Stomach (tissue), 9 donors: ENCODE data around the gene RAPH1. TPM values are rescaled to one million over a fixed set of nuclear protein-coding genes. Genes with fewer than 3 reads are reported as not detected.
"Not testable (repeated sequence)": the region's sequence is repeated elsewhere in the genome, so short reads cannot be mapped to it uniquely, and the experiment has no call there.

ENCODE experiments used
- DNase-seq, 2 donors: peaks; one replicate each; pipeline versions ENCODE4 v3.0.0 to v3.0.0-alpha.2; 2013 to 2019
- H3K27ac ChIP-seq, 5 donors: fragments of 200-600 bp in 4 of 5; sonication (generic) in 4 of 5; one replicate each; pipeline ENCODE4 v1.5.1; 2013 to 2019; ENCODE audit warnings: mild to moderate bottlenecking in 1 of 5, moderate library complexity in 1 of 5
- H3K27me3 ChIP-seq, 3 donors: fragments of 200-600 bp; sonication (generic); one replicate each; pipeline ENCODE4 v1.5.1; 2017 to 2019; ENCODE audit warnings: mixed run types in 1 of 3
- H3K36me3 ChIP-seq, 4 donors: fragments of 200-600 bp; sonication (generic); 1 replicate in 3 of 4; 2 replicates in 1 of 4; pipeline ENCODE4 v1.5.1; 2016 to 2019
- H3K4me1 ChIP-seq, 4 donors: fragments of 200-600 bp; sonication (generic); one replicate each; pipeline ENCODE4 v1.5.1; 2016 to 2019
- H3K4me3 ChIP-seq, 4 donors: fragments of 200-600 bp; sonication (generic) in 3 of 4; one replicate each; pipeline ENCODE4 v1.5.1; 2016 to 2019; ENCODE audit warnings: mild to moderate bottlenecking in 1 of 4
- H3K9me3 ChIP-seq, 4 donors: fragments of 200-600 bp; sonication (generic); one replicate each; pipeline ENCODE4 v1.5.1; 2016 to 2019
- EP300 ChIP-seq: sonication (generic); formaldehyde crosslinking; IDR thresholded peaks from one replicate; pipeline ENCODE4 v1.6.1; 2017; ENCODE audit warnings: antibody characterized with exemption
- POLR2A ChIP-seq, 4 donors: fragments of 450-650 bp; IDR thresholded peaks; one replicate each; pipeline ENCODE4 v1.6.1; 2016; ENCODE audit warnings: antibody characterized with exemption in 4 of 4, control low read depth in 2 of 4, mild to moderate bottlenecking in 1 of 4, moderate library complexity in 1 of 4
- POLR2AphosphoS5 ChIP-seq, 3 donors: sonication (generic); formaldehyde crosslinking; IDR thresholded peaks; one replicate each; pipeline ENCODE4 v1.6.1; 2016; ENCODE audit warnings: antibody characterized with exemption in 3 of 3
- WGBS, 5 donors: extraction: QIAGEN DNeasy Blood & Tissue Kit in 3 of 5; methylation state at CpG; one replicate each; pipeline versions ENCODE4 v1.1.5 to v1.1.7; 2013 to 2018; 5-methylcytosine and 5-hydroxymethylcytosine counted together
- intact Hi-C: fragments of 100-400 bp; cut with DNase I; formaldehyde crosslinking; loops from one replicate; pipeline ENCODE4 v1.15.1; 2023; ENCODE audit warnings: low total_unique reads
- polyA plus RNA-seq, 3 donors: library from polyadenylated mRNA; stranded (reverse); fragments of 200-250 nt; gene quantifications; one replicate each; pipeline ENCODE4 v1.2.3, GENCODE V29; 2013
- total RNA-seq, 5 donors: library from RNA; depleted of rRNA; stranded (reverse); fragments of >200 nt; gene quantifications; one replicate each; pipeline versions ENCODE4 v1.1.0 to v1.2.3, GENCODE V29; 2014 to 2016
- TF ChIP-seq, protein P1 (sequence below), 7 experiments: fragments of 450-650 bp in 4 of 7; fragments of 200-600 bp in 3 of 7; sonication (generic) in 3 of 7; IDR thresholded peaks; one replicate each; pipeline ENCODE4 v1.5.1; 2016 to 2019; ENCODE audit warnings: antibody characterized with exemption in 7 of 7, control low read depth in 2 of 7, mild to moderate bottlenecking in 1 of 7
- donor health status: healthy with polysubstance abuse.
- donor health status: Bipolar disorder and iron deficiency.
- donor health status: healthy.

The RAPH1 gene
- total and polyA plus RNA-seq, 8 donors: 2.5 to 1,062 (median 17.7) TPM

DNA sequence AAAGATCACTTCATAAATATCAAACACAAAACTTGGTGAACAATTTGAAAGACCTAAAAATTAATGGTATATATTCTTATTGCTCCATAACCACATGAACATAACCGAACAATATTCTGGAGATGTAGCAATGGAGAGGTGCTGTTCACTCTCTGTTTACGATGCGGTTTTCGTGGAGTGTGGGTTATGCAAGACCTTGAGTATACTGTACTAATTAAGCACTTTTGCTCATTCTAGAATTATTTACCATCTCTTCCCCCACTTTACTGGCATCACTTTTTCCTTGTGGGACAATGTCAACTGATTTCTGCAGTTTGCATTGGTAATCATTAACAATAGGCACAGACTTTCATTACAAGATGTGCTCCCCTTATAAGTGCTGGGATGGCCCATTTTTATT, 97.6 kb downstream of the RAPH1 start:
- Histone ChIP-seq H3K27ac (no peak overlapping the region), H3K4me3 (no peak overlapping the region), H3K27me3 (no peaks in the 10 kb centered on the region), H3K9me3 (no peaks in the 10 kb centered on the region), H3K36me3 (peaks cover 13 to 67% (median 63%) of the 10 kb centered on the region in 4 donors), H3K4me1 (peaks cover 0 to 3% (median 0%) of the 10 kb centered on the region in 4 donors)
- intact Hi-C loops: no loop called here
- WGBS, 5 donors: 91 to 96% (median 95%) methylated on average over 4 of the region's 4 CpGs
- no peak for DNase-seq
- no peak for TF ChIP-seq POLR2A (IDR thresholded peaks at IDR 0.05)
- TF ChIP-seq, protein P1, sequence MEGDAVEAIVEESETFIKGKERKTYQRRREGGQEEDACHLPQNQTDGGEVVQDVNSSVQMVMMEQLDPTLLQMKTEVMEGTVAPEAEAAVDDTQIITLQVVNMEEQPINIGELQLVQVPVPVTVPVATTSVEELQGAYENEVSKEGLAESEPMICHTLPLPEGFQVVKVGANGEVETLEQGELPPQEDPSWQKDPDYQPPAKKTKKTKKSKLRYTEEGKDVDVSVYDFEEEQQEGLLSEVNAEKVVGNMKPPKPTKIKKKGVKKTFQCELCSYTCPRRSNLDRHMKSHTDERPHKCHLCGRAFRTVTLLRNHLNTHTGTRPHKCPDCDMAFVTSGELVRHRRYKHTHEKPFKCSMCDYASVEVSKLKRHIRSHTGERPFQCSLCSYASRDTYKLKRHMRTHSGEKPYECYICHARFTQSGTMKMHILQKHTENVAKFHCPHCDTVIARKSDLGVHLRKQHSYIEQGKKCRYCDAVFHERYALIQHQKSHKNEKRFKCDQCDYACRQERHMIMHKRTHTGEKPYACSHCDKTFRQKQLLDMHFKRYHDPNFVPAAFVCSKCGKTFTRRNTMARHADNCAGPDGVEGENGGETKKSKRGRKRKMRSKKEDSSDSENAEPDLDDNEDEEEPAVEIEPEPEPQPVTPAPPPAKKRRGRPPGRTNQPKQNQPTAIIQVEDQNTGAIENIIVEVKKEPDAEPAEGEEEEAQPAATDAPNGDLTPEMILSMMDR (IDR thresholded peaks at IDR 0.05): no peak
- no peak for TF ChIP-seq POLR2AphosphoS5 (IDR thresholded peaks at IDR 0.05)
- no peak for TF ChIP-seq EP300

DNA sequence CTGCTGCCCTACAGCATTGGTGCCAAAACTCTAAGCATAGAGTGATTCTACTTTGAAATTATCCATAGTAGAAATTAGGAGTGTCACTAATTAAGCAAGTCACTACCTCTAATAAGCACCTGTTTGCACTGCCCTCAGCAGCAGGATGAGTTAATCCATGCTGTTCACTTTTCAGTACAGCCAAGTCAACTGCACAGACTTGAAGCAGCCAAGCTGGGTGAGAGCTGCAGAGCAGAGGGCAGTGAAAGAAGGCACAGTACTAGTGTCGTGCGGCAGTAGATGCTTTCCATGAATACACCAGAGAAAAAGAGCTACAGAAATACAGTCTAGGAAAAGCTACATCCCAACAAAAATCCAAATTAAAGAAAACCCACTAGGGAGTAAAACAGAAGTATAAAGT, 98.6 kb downstream of the RAPH1 start:
- peaks cover 0 to 3% (median 0%) of the 10 kb centered on the region in 4 donors for H3K4me1 ChIP-seq
- WGBS, 5 donors: 87 to 94% (median 89%) methylated on average over 2 of the region's 2 CpGs
- H3K4me3 ChIP-seq: no peak overlapping the region
- peaks cover 8 to 58% (median 54%) of the 10 kb centered on the region in 4 donors for H3K36me3 ChIP-seq
- H3K27ac ChIP-seq: no peak overlapping the region
- TF ChIP-seq, protein P1 (IDR thresholded peaks at IDR 0.05): no peak
- TF ChIP-seq POLR2AphosphoS5 (IDR thresholded peaks at IDR 0.05) (no peak), EP300 (no peak), POLR2A (IDR thresholded peaks at IDR 0.05) (no peak)
- H3K27me3 ChIP-seq: no peaks in the 10 kb centered on the region
- intact Hi-C loops: no loop called here
- no peaks in the 10 kb centered on the region for H3K9me3 ChIP-seq
- no peak for DNase-seq

DNA sequence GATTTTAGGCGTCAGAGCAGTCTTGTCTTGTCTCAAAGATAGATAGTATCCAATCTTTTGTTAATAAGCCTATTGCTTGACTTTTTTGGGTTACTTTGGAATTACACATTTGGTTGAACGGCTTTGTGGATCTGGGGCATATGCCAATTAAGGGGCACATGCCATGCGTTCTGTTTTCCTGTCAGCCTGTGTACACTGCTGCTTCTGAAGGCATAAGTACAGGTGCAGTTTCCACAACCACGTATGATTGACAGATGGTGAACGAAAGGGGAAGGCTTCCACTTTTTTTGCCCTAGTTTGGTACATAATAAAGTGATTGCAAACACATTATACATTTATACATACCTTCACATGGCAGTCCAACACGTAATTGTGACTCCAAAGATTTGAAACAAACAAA, 102.3 kb downstream of the RAPH1 start:
- Histone ChIP-seq H3K4me1 (peaks cover 0 to 3% (median 0%) of the 10 kb centered on the region in 4 donors), H3K27ac (no peak overlapping the region), H3K27me3 (no peaks in the 10 kb centered on the region), H3K4me3 (no peak overlapping the region), H3K9me3 (no peaks in the 10 kb centered on the region), H3K36me3 (peaks cover 4 to 28% (median 21%) of the 10 kb centered on the region in 4 donors)
- 69 to 75% (median 72%) methylated on average over 6 of the region's 6 CpGs for WGBS, 5 donors
- intact Hi-C loops: no loop called here
- TF ChIP-seq POLR2AphosphoS5 (IDR thresholded peaks at IDR 0.05) (no peak), EP300 (no peak), POLR2A (IDR thresholded peaks at IDR 0.05) (no peak)
- TF ChIP-seq, protein P1 (IDR thresholded peaks at IDR 0.05): no peak
- no peak for DNase-seq

DNA sequence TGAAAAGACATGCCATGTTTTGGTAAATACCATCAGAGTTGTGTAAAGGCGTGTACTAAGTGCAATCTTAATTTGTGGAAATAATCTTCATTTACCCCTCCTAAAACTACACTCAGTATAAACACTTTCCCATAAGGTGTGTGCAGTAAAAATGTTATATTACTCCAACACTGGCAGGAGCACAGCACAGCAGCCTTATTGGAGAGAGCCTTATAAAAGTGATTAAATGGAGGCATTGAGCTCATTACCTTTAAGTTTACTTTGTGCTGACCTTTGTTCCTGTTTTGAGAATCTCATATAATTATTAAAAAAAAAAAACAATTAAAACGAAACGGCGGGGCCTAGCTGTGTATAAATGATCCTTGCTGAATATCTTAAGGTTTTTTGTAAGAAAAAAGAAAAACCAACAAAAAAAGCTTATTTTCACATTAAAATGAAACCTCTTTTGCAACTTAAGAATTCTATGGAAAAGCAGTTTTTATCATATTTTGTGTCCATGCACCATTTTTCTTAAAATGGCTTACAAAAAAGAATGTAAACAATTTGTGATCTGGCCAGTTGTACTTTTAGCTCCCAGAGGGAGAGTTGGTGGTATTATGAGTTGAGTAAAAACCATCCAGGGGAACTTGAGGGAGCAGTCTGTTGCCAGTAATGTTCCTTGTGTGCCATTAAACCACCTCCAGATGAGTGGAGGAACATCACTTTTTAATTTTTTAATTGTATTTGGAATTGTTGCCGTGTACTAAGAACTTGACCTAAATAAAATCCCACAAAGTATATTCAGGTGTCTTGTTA, 103.5 kb downstream of the RAPH1 start:
- H3K36me3 ChIP-seq: peaks cover 6 to 22% (median 19%) of the 10 kb centered on the region in 4 donors

DNA sequence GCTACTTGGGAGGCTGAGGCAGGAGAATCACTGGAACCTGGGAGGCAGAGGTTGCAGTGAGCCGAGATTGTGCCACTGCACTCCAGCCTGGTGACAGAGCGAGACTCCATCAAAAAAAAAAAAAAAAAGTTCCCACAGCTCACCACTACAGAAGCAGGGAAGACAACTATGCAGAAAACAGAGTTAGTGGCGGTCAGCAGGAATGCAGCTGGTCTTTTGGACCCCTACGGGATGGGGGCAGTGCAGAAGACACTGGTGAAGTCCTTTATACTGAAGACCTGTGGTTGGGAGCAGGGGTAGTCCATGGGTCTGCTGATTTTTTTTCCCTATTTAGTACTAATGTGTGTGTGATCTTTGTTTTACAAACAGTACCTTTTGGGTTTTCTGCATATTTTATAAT, 105.5 kb downstream of the RAPH1 start:
- H3K27ac ChIP-seq, H3K27me3 ChIP-seq, H3K4me1 ChIP-seq, DNase-seq, H3K9me3 ChIP-seq, intact Hi-C loops, H3K4me3 ChIP-seq: not testable (repeated sequence)
- WGBS, 5 donors: 95 to 99% (median 97%) methylated on average over 3 to 4 of the region's 4 CpGs
- H3K36me3 ChIP-seq: peaks cover 6 to 25% (median 18%) of the 10 kb centered on the region in 4 donors

More for the DNA sequence above, 103.5 kb downstream of the RAPH1 start:
- WGBS, 5 donors: 70 to 82% (median 73%) methylated on average over 5 of the region's 5 CpGs
- Histone ChIP-seq H3K4me3 (no peak overlapping the region), H3K27ac (no peak overlapping the region), H3K4me1 (peaks cover 0 to 3% (median 0%) of the 10 kb centered on the region in 4 donors), H3K9me3 (no peaks in the 10 kb centered on the region), H3K27me3 (no peaks in the 10 kb centered on the region)
- intact Hi-C loops: no loop called here
- no peak for DNase-seq
- no peak for TF ChIP-seq POLR2A (IDR thresholded peaks at IDR 0.05)
- no peak for TF ChIP-seq POLR2AphosphoS5 (IDR thresholded peaks at IDR 0.05)
- TF ChIP-seq, protein P1 (IDR thresholded peaks at IDR 0.05): no peak
